HepG2 (cell line): Measurements from ENCODE around the gene CTNND1. TPM values are rescaled to one million over a fixed set of nuclear protein-coding genes. Genes with fewer than 3 reads are reported as not detected.

Experiments
- DPF2 ChIP-seq: sonication (generic); formaldehyde crosslinking; IDR thresholded peaks from 2 replicates; pipeline ENCODE4 v1.4.0; 2020; ENCODE audit warnings: mild to moderate bottlenecking, low read depth, missing genetic modification reagents, borderline replicate concordance
- HOXD1 ChIP-seq: sonication (generic); formaldehyde crosslinking; IDR thresholded peaks from 2 replicates; pipeline ENCODE4 v1.5.0; 2020; ENCODE audit warnings: missing genetic modification reagents
- MTA1 ChIP-seq: sonication (generic); formaldehyde crosslinking; IDR thresholded peaks from 2 replicates; pipeline ENCODE4 v1.4.0; 2020; ENCODE audit warnings: missing genetic modification reagents, mild to moderate bottlenecking, borderline replicate concordance
- NR0B2 ChIP-seq: sonication (generic); formaldehyde crosslinking; IDR thresholded peaks from 2 replicates; pipeline ENCODE4 v1.4.0; 2020; ENCODE audit warnings: mild to moderate bottlenecking, missing genetic modification reagents
- SMYD3 ChIP-seq: sonication (generic); formaldehyde crosslinking; IDR thresholded peaks from 2 replicates; pipeline ENCODE4 v1.8.1; 2023; ENCODE audit warnings: mild to moderate bottlenecking, missing genetic modification reagents
- TBL1XR1 ChIP-seq: fragments of 150-350 bp; IDR thresholded peaks from 2 replicates; pipeline ENCODE4 v1.6.1; 2014; ENCODE audit warnings: borderline replicate concordance, low read length; ENCODE audit not compliant: partially characterized antibody
- ZBTB43 ChIP-seq: sonication (generic); formaldehyde crosslinking; conservative IDR thresholded peaks from 2 replicates; pipeline ENCODE4 v1.4.0; 2020; ENCODE audit warnings: missing genetic modification reagents
- ZNF407 ChIP-seq: sonication (generic); formaldehyde crosslinking; IDR thresholded peaks from one replicate; pipeline ENCODE4 v1.5.1; 2020; ENCODE audit warnings: mild to moderate bottlenecking, missing genetic modification reagents; ENCODE audit errors: not compliant biosample characterization
- ZNF512 ChIP-seq: sonication (generic); formaldehyde crosslinking; IDR thresholded peaks from 2 replicates; pipeline ENCODE4 v1.4.0; 2020; ENCODE audit warnings: mild to moderate bottlenecking, missing genetic modification reagents
- polyA plus RNA-seq, 8 experiments: library from polyadenylated mRNA; depleted of rRNA in 3 of 8; stranded (reverse) in 7 of 8; unstranded in 1 of 8; fragments of >200 nt; fragmentation: Illumina TruSeq in 4 of 8; extraction: Trizol in 4 of 8; gene quantifications; 2 replicates each; pipeline versions ENCODE4 v1.2.1 to v1.2.3, GENCODE V29; 2011 to 2016; ENCODE audit warnings: low read depth in 4 of 8, missing spikeins in 1 of 8, mixed read lengths in 1 of 8; ENCODE audit not compliant: insufficient read depth in 1 of 8
- total RNA-seq, 5 experiments: library from RNA; depleted of rRNA; stranded (reverse); fragments of >200 nt; fragmentation: Illumina TruSeq; extraction: Trizol; gene quantifications; 2 replicates each; pipeline ENCODE4 v1.2.3, GENCODE V29; 2016; ENCODE audit warnings: low read depth in 1 of 5

CTNND1 gene
- total and polyA plus RNA-seq, 2 of the 13 experiments (the other 11 are each of a cell fraction or from before 2014, with no cell fraction given), result 117 to 128 TPM

- TF ChIP-seq ZNF512 (no peak), MTA1 (no peak), SMYD3 (CRISPR knock-in tag) (no peak), ZBTB43 (CRISPR knock-in tag) (no peak), NR0B2 (no peak), HOXD1 (CRISPR knock-in tag) (no peak), ZNF407 (CRISPR knock-in tag) (no peak), DPF2 (CRISPR knock-in tag) (no peak), TBL1XR1 (no peak)
Observed at GRCh38 chr11:57761301-57762234, at the start of gene CTNND1 (continued).
